KMS-11 (cell line): ENCODE results near the gene ITPRID2.

ENCODE experiments used
- H2AFZ ChIP-seq: fragments of 200-600 bp; sonication (generic); 2 replicates; pipeline ENCODE4 v1.6.1; 2016; ENCODE audit warnings: antibody characterized with exemption, mixed run types, low read depth
- H3K27ac ChIP-seq: fragments of 200-600 bp; sonication (generic); 2 replicates; pipeline ENCODE4 v1.6.1; 2016; ENCODE audit warnings: mild to moderate bottlenecking, mixed run types
- H3K27me3 ChIP-seq: fragments of 200-600 bp; sonication (generic); 2 replicates; pipeline ENCODE4 v1.6.1; 2017; ENCODE audit warnings: mild to moderate bottlenecking, low read depth, mixed run types, moderate library complexity; ENCODE audit not compliant: insufficient read depth
- H3K36me3 ChIP-seq: fragments of 200-600 bp; sonication (generic); 2 replicates; pipeline ENCODE4 v1.6.1; 2017; ENCODE audit warnings: mild to moderate bottlenecking, mixed run types; ENCODE audit not compliant: insufficient read depth
- H3K4me1 ChIP-seq: fragments of 200-600 bp; sonication (generic); 2 replicates; pipeline ENCODE4 v1.6.1; 2016; ENCODE audit warnings: mild to moderate bottlenecking, low read depth, mixed run types; ENCODE audit not compliant: poor library complexity, severe bottlenecking
- H3K4me2 ChIP-seq: fragments of 200-600 bp; sonication (generic); 2 replicates; pipeline ENCODE4 v1.7.0; 2016; ENCODE audit warnings: mild to moderate bottlenecking, mixed run types
- H3K4me3 ChIP-seq: fragments of 200-600 bp; sonication (generic); IDR thresholded peaks from 2 replicates; pipeline ENCODE4 v1.6.1; 2017; ENCODE audit warnings: low read depth, low read length, mixed read lengths; ENCODE audit not compliant: insufficient read depth
- H3K79me2 ChIP-seq: fragments of 200-600 bp; sonication (generic); 2 replicates; pipeline ENCODE4 v1.6.1; 2016; ENCODE audit warnings: low read depth, mixed run types; ENCODE audit not compliant: insufficient read depth
- H3K9ac ChIP-seq: fragments of 200-600 bp; sonication (generic); 2 replicates; pipeline ENCODE4 v1.6.1; 2016; ENCODE audit warnings: mild to moderate bottlenecking, mixed run types
- H4K20me1 ChIP-seq: fragments of 200-600 bp; sonication (generic); 2 replicates; pipeline ENCODE4 v1.6.1; 2016; ENCODE audit warnings: mild to moderate bottlenecking, mixed run types; ENCODE audit not compliant: insufficient read depth
- CTCF ChIP-seq: fragments of 200-600 bp; sonication (generic); conservative IDR thresholded peaks from 2 replicates; pipeline ENCODE4 v1.6.1; 2017; ENCODE audit warnings: low read depth, mild to moderate bottlenecking, antibody characterized with exemption, low read length, moderate library complexity, mixed read lengths

The ITPRID2 gene

GRCh38 chr2:181900007-181900651 is 8.6 kb downstream of the ITPRID2 start:
- Histone ChIP-seq H3K4me2 (no peak overlapping the region), H3K36me3 (peaks cover 13% of the 10 kb centered on the region), H3K79me2 (peaks cover 26% of the 10 kb centered on the region; the same call in 1 of the 2 replicates)

GRCh38 chr2:181902625-181903024 is 11.1 kb downstream of the ITPRID2 start:
- Histone ChIP-seq H2AFZ (no peak overlapping the region), H3K4me2 (no peak overlapping the region), H4K20me1 (0 out of 2 replicates have a peak, but pooled peaks cover 3% of the 10 kb centered on the region), H3K27me3 (no peaks in the 10 kb centered on the region), H3K4me1 (peaks cover 34% of the 10 kb centered on the region), H3K9ac (no peak overlapping the region), H3K27ac (no peak overlapping the region), H3K4me3 (no peak overlapping the region), H3K36me3 (peaks cover 12% of the 10 kb centered on the region), H3K79me2 (0 out of 2 replicates have a peak, but pooled peaks cover 3% of the 10 kb centered on the region)
- no peak for TF ChIP-seq CTCF

More at GRCh38 chr2:181900007-181900651, 8.6 kb downstream of the ITPRID2 start:
- no peak overlapping the region for H3K27ac ChIP-seq
- H2AFZ ChIP-seq = no peak overlapping the region
- H3K4me3 ChIP-seq = no peak overlapping the region
- no peak for TF ChIP-seq CTCF
- H3K4me1 ChIP-seq = peaks cover 37% of the 10 kb centered on the region
- 0 out of 2 replicates have a peak, but pooled peaks cover 3% of the 10 kb centered on the region for H4K20me1 ChIP-seq
- H3K27me3 ChIP-seq = no peaks in the 10 kb centered on the region
- no peak overlapping the region for H3K9ac ChIP-seq

DNA sequence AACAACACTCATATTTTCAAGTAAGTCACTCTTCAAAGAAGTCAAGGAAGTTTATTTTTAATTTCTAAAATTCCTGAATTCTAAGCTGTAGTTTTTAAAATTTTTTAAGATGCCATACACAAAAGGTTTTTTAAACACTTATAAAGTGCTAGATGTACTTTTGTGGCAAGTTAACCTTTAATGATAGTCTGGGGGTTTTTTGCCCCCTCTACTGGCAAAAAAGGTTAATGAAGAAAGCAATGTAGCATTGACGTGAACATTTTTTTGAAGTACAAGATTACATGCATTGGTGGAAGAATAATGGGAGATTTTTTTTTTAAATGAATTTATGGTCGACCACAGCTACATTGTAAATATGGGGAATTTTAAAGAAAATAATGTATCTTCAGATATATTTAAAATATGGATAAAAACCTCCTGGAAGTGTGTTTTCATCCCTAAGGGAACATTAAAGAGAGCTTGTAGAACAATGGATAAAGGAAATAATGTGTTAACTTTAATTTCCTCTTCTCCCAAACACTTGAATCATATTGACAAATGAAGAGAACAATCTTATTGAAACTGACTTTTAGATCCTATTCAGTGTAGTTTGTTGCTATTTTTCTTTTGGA is 12.6 kb downstream of the ITPRID2 start:
- H3K4me3 ChIP-seq = no peak overlapping the region
- no peak overlapping the region for H3K4me2 ChIP-seq
- no peak overlapping the region for H2AFZ ChIP-seq
- H4K20me1 ChIP-seq = 0 out of 2 replicates have a peak, but pooled peaks cover 3% of the 10 kb centered on the region
- peaks cover 5% of the 10 kb centered on the region; the same call in 1 of the 2 replicates for H3K36me3 ChIP-seq
- no peaks in the 10 kb centered on the region for H3K27me3 ChIP-seq
- H3K27ac ChIP-seq = no peak overlapping the region
- H3K4me1 ChIP-seq = peaks cover 30% of the 10 kb centered on the region
- H3K79me2 ChIP-seq = no peaks in the 10 kb centered on the region
- H3K9ac ChIP-seq = no peak overlapping the region
- peak; percentile 78 for TF ChIP-seq CTCF

DNA sequence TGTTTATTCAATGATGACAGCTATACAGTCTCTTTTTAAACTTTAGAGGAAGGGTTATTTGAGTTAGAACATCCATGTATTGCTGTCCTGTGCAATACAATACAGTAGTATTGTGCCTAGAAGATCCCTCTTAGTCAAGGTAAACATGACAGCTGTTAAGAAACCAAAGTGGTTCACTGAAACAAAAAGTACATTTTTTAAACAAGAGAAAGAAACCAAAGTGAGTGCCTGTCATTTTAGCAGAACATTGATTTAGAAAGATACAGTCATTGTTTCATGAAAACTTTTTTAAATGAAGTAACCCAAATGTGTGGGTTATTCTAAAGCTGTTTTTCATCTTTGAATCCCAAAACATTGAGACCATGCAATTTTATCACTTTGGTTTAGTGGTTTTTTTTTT is 15.5 kb downstream of the ITPRID2 start:
- Histone ChIP-seq H3K4me2 (no peak overlapping the region), H3K4me1 (peaks cover 45% of the 10 kb centered on the region), H3K79me2 (no peaks in the 10 kb centered on the region), H3K27ac (no peak overlapping the region), H4K20me1 (0 out of 2 replicates have a peak, but pooled peaks cover 3% of the 10 kb centered on the region), H3K27me3 (no peaks in the 10 kb centered on the region), H3K4me3 (no peak overlapping the region), H3K9ac (no peak overlapping the region), H3K36me3 (peaks cover 7% of the 10 kb centered on the region; the same call in 1 of the 2 replicates), H2AFZ (no peak overlapping the region)
- no peak for TF ChIP-seq CTCF
